22Rv1 (cell line): ENCODE results near the gene VMAC.

ENCODE experiments used
- ZFX ChIP-seq: fragments of 450-650 bp; IDR thresholded peaks from 2 replicates; pipeline ENCODE4 v1.6.1; 2017; ENCODE audit warnings: antibody characterized with exemption, borderline replicate concordance
- TF ChIP-seq, protein P1 (sequence below): fragments of 450-650 bp; IDR thresholded peaks from 2 replicates; pipeline ENCODE4 v1.5.1; 2017; ENCODE audit warnings: mild to moderate bottlenecking

DNA sequence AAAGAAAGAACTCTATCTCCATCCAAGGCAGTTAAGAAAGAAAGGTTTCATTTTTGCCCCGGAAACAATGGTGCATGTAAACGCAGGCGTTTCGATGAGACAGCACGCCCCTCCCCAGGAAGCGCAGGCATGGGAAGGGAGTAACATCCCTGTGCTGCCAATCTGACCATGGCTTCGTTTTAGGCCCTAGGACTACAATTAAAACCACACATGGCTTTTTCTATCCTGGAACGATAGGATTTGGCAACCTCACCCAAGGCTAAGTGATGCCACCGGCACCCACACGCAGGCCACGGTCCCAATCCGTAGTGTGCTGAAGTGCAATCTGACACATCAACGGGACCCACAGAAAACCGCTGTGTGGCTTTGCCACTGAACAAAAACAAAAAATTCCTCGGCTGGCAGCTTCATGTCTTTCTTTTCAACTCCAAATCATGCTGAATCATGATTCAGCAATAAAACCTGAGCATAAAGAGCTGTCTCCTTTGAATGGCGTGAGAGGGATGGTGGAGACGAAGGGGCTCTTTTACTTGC is 49.1 kb downstream of the VMAC start:
- TF ChIP-seq, protein P1, sequence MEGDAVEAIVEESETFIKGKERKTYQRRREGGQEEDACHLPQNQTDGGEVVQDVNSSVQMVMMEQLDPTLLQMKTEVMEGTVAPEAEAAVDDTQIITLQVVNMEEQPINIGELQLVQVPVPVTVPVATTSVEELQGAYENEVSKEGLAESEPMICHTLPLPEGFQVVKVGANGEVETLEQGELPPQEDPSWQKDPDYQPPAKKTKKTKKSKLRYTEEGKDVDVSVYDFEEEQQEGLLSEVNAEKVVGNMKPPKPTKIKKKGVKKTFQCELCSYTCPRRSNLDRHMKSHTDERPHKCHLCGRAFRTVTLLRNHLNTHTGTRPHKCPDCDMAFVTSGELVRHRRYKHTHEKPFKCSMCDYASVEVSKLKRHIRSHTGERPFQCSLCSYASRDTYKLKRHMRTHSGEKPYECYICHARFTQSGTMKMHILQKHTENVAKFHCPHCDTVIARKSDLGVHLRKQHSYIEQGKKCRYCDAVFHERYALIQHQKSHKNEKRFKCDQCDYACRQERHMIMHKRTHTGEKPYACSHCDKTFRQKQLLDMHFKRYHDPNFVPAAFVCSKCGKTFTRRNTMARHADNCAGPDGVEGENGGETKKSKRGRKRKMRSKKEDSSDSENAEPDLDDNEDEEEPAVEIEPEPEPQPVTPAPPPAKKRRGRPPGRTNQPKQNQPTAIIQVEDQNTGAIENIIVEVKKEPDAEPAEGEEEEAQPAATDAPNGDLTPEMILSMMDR, result no peak
- no peak for TF ChIP-seq ZFX
